C4-2B (cell line): ENCODE data around the gene TRMT11.

ENCODE experiments used
- H3K27ac ChIP-seq: fragments of 450-650 bp; 2 replicates; pipeline ENCODE4 v1.5.1; 2017
- CTCF ChIP-seq: fragments of 450-650 bp; conservative IDR thresholded peaks from 2 replicates; pipeline ENCODE4 v1.5.1; 2017; ENCODE audit warnings: mild to moderate bottlenecking
- ZFX ChIP-seq: fragments of 450-650 bp; IDR thresholded peaks from 2 replicates; pipeline ENCODE4 v1.6.1; 2017

Gene TRMT11

GRCh38 chr6:125986301-125987025, at the start of gene TRMT11:
TSS of gene TRMT11 (plus strand) at chr6:125986540. CDS start at chr6:125986551, 11 bp downstream.
- TF ChIP-seq ZFX (no peak), CTCF (no peak)
- peak within 1 kb of the TSS; percentile 77 for H3K27ac ChIP-seq

GRCh38 chr6:125939026-125939425, 47.3 kb upstream of the TRMT11 start:
- no peak for TF ChIP-seq ZFX
- TF ChIP-seq CTCF = no peak
- H3K27ac ChIP-seq = no peak overlapping the region

- no peak overlapping the region for H3K27ac ChIP-seq
These were observed 46.5 kb upstream of the TRMT11 start for GRCh38 chr6:125939791-125940190.

GRCh38 chr6:125940247-125941041, 45.9 kb upstream of the TRMT11 start:
- no peak for TF ChIP-seq ZFX
- TF ChIP-seq CTCF = no peak
- H3K27ac ChIP-seq = no peak overlapping the region

More at GRCh38 chr6:125939791-125940190, 46.5 kb upstream of the TRMT11 start:
- TF ChIP-seq CTCF (no peak), ZFX (no peak)

GRCh38 chr6:125942672-125943527, 43.4 kb upstream of the TRMT11 start:
- TF ChIP-seq ZFX (no peak), CTCF (no peak)
- H3K27ac ChIP-seq = no peak overlapping the region

GRCh38 chr6:125943528-125944433, 42.6 kb upstream of the TRMT11 start:
- H3K27ac ChIP-seq = no peak overlapping the region
- TF ChIP-seq ZFX (no peak), CTCF (no peak)
